NT2/D1 (cell line): ENCODE results near the gene NME5.

ENCODE experiments used
- DNase-seq: peaks from one replicate; pipeline ENCODE4 v3.0.0-alpha.2; 2011; ENCODE audit warnings: low read depth, low spot score
- H3K27me3 ChIP-seq: 2 replicates; pipeline ENCODE4 v1.6.0; 2011; ENCODE audit warnings: mild to moderate bottlenecking; ENCODE audit not compliant: insufficient read length, insufficient read depth
- H3K36me3 ChIP-seq: 2 replicates; pipeline ENCODE4 v1.6.1; 2011; ENCODE audit warnings: mild to moderate bottlenecking, low read length, mixed read lengths; ENCODE audit not compliant: insufficient read depth, insufficient read length
- H3K4me1 ChIP-seq: 2 replicates; pipeline ENCODE4 v1.5.1; 2011; ENCODE audit not compliant: insufficient read depth, insufficient read length
- H3K4me3 ChIP-seq: 2 replicates; pipeline ENCODE4 v1.5.1; 2011; ENCODE audit warnings: low read depth; ENCODE audit not compliant: insufficient read length
- H3K9ac ChIP-seq: 2 replicates; pipeline ENCODE4 v1.6.0; 2011; ENCODE audit warnings: low read depth; ENCODE audit not compliant: insufficient read length
- H3K9me3 ChIP-seq: 2 replicates; pipeline ENCODE4 v1.5.1; 2011; ENCODE audit warnings: mild to moderate bottlenecking, low read length; ENCODE audit not compliant: insufficient read depth
- SUZ12 ChIP-seq: IDR thresholded peaks from 2 replicates; pipeline ENCODE4 v1.6.1; 2011; ENCODE audit not compliant: insufficient read length, insufficient read depth; ENCODE audit errors: extremely low read depth
- YY1 ChIP-seq: IDR thresholded peaks from 2 replicates; pipeline ENCODE4 v1.6.1; 2011; ENCODE audit not compliant: insufficient read length, insufficient read depth
- ZNF274 ChIP-seq: IDR thresholded peaks from 2 replicates; pipeline ENCODE4 v1.6.1; 2011; ENCODE audit warnings: mild to moderate bottlenecking, low read depth, low read length

Gene NME5

GRCh38 chr5:138178516-138179276 is 39.5 kb upstream of the NME5 start, which contains the start of the genes BRD8 and KIF20A:
BRD8 (minus strand) TSS chr5:138178630; CDS start chr5:138178614, 16 bp downstream.
KIF20A (plus strand) TSS chr5:138179112; CDS start chr5:138179681, 569 bp downstream.
- H3K36me3 ChIP-seq = peaks cover 58% of the 10 kb centered on the region
- TF ChIP-seq SUZ12 (no peak), YY1 (peak; percentile 89)

GRCh38 chr5:138177941-138178515 is 38.8 kb upstream of the NME5 start:
- H3K9ac ChIP-seq = peak overlapping the region; percentile 86
- no peaks in the 10 kb centered on the region for H3K9me3 ChIP-seq
- H3K27me3 ChIP-seq = no peaks in the 10 kb centered on the region
- no peaks in the 10 kb centered on the region for H3K4me1 ChIP-seq
- peak overlapping the region; percentile 93 for H3K4me3 ChIP-seq
- DNase-seq = no peak
- H3K36me3 ChIP-seq = peaks cover 57% of the 10 kb centered on the region
- TF ChIP-seq ZNF274 (no peak), YY1 (no peak), SUZ12 (no peak)

More at GRCh38 chr5:138178516-138179276, 39.5 kb upstream of the NME5 start, which contains the start of the genes BRD8 and KIF20A:
- Histone ChIP-seq H3K4me3 (peak within 1 kb of the TSS; percentile 93), H3K9ac (peak within 1 kb of the TSS; percentile 88), H3K27me3 (no peaks in the 10 kb centered on the region), H3K9me3 (no peaks in the 10 kb centered on the region), H3K4me1 (no peaks in the 10 kb centered on the region)
- DNase-seq = peak; percentile 85

DNA sequence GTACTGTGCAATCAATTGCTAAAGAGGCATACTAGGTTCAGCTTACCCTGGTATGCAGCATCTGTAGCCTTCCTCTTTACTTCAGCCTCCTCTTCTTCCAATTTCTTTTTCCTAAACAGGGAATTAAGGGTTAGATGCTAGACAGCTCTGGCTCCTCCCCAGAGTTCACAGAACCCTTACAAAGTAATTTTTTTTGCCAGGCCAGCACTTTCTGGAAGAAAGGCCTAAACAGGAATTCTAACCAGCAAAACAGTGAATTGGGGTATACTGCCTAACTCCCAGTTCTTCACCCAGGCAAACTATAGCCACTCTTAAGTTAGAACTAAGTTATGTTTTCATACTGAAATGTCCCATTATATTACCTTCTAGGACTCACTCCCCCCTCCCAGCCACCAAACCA is 31.1 kb upstream of the NME5 start:
- H3K36me3 ChIP-seq = peaks cover 85% of the 10 kb centered on the region
- no peak for DNase-seq
- no peak for TF ChIP-seq ZNF274
- TF ChIP-seq SUZ12 = no peak
- no peak for TF ChIP-seq YY1
- no peak overlapping the region for H3K4me3 ChIP-seq
- no peaks in the 10 kb centered on the region for H3K27me3 ChIP-seq
- no peaks in the 10 kb centered on the region for H3K4me1 ChIP-seq
- no peak overlapping the region for H3K9ac ChIP-seq
- no peaks in the 10 kb centered on the region for H3K9me3 ChIP-seq

GRCh38 chr5:138169124-138169523 is 29.9 kb upstream of the NME5 start:
- no peak overlapping the region for H3K9ac ChIP-seq
- H3K9me3 ChIP-seq = no peaks in the 10 kb centered on the region
- no peaks in the 10 kb centered on the region for H3K27me3 ChIP-seq
- TF ChIP-seq YY1 (no peak), SUZ12 (no peak), ZNF274 (no peak)
- H3K4me3 ChIP-seq = no peak overlapping the region
- H3K4me1 ChIP-seq = no peaks in the 10 kb centered on the region
- H3K36me3 ChIP-seq = peaks cover 91% of the 10 kb centered on the region
- DNase-seq = no peak

DNA sequence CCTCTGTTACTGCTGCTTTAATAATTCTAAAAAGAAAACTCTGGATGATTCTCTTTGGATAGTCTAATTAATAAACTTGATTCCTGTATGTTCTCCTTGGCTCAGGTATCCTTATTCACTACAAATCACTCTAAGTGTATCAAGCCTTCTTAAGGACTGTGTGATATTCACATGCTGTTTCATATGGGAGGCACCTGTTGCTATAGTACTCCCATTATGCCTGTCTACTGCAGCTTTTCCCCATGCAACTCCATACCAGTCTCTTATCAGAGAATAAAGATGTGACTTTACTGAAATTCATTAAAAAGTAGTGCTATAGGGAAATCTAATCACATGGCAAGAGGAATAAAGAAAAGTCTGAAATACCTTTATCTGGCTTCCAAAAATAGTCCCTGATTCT is 24.5 kb upstream of the NME5 start:
- Histone ChIP-seq H3K4me3 (no peak overlapping the region), H3K27me3 (no peaks in the 10 kb centered on the region)

GRCh38 chr5:138160706-138161105 is 21.5 kb upstream of the NME5 start:
- Histone ChIP-seq H3K27me3 (no peaks in the 10 kb centered on the region), H3K4me1 (no peaks in the 10 kb centered on the region), H3K9me3 (no peaks in the 10 kb centered on the region), H3K4me3 (no peak overlapping the region), H3K36me3 (peaks cover 92% of the 10 kb centered on the region), H3K9ac (no peak overlapping the region)
- no peak for DNase-seq
- TF ChIP-seq SUZ12 (no peak), YY1 (no peak), ZNF274 (no peak)

More for the DNA sequence above, 24.5 kb upstream of the NME5 start:
- H3K36me3 ChIP-seq = peaks cover 97% of the 10 kb centered on the region
- DNase-seq = no peak
- H3K4me1 ChIP-seq = no peaks in the 10 kb centered on the region
- H3K9me3 ChIP-seq = no peaks in the 10 kb centered on the region
- TF ChIP-seq ZNF274 (no peak), SUZ12 (no peak), YY1 (no peak)
- H3K9ac ChIP-seq = no peak overlapping the region

DNA sequence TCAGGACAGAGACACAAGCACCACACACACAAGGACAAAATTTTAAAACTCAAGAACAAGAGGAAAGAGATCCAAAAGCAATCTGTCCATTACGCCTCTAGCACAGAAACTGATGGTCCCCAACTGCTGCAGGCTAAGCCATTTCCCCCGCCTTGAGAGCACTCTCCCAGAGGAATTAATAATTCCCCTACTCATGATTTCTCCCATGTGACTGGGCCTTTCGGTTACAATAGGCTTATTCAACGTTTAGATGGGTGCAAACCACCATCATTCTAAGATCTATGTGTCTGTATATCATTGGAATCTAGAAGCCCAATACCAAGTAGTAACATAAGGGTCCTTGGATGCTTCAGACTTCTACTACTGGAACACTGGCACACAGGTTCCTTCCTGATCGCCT is 20.4 kb upstream of the NME5 start:
- H3K36me3 ChIP-seq = peaks cover 84% of the 10 kb centered on the region
- TF ChIP-seq YY1 (no peak), ZNF274 (no peak), SUZ12 (no peak)
- H3K9ac ChIP-seq = no peak overlapping the region
- no peak for DNase-seq
- no peaks in the 10 kb centered on the region for H3K4me1 ChIP-seq
- H3K9me3 ChIP-seq = no peaks in the 10 kb centered on the region
- no peaks in the 10 kb centered on the region for H3K27me3 ChIP-seq
- H3K4me3 ChIP-seq = no peak overlapping the region
